ENCODE data around the gene GPC1.

GPC1 gene

DNA sequence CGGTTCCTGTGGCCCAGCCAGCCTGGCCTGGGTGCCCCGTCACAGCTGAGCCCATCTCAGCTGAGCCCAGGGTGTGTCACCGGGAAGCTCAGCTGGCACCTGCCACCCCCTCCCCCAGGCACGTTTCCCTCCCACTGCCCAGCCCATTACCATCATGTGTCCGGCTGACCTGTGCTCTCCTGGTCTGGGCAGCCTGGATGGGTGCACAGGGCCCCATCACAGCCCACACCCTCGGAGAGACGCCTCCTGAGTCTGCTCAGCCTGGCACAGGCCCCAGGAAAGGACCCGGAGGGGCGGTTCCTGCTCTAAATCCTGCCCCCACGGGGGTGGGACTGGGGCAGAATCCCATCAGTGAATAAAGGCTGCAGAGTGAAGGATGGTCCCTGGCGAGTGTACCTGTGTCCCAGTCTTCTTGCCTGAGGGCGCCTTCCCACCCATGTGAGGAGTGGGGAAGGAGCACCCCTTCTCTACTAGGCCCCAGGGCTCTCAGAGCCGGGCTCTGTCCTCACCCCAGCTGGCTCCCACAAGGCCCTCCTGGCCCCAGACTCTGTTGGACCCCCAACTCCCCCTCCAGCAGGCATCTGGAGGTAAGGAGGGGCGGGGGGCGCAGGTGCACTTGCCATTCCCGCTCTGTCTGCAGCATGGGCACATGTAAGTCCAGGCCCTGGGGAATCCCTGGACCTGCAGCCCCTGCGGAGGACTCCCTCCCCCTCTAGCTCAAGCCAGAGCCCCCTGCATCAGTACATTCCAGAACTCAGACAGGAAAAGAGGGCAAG is 21.2 kb downstream of the GPC1 start:
- no peak for DNase-seq (ENCODE audit: low read depth in 3 of 3)

DNA sequence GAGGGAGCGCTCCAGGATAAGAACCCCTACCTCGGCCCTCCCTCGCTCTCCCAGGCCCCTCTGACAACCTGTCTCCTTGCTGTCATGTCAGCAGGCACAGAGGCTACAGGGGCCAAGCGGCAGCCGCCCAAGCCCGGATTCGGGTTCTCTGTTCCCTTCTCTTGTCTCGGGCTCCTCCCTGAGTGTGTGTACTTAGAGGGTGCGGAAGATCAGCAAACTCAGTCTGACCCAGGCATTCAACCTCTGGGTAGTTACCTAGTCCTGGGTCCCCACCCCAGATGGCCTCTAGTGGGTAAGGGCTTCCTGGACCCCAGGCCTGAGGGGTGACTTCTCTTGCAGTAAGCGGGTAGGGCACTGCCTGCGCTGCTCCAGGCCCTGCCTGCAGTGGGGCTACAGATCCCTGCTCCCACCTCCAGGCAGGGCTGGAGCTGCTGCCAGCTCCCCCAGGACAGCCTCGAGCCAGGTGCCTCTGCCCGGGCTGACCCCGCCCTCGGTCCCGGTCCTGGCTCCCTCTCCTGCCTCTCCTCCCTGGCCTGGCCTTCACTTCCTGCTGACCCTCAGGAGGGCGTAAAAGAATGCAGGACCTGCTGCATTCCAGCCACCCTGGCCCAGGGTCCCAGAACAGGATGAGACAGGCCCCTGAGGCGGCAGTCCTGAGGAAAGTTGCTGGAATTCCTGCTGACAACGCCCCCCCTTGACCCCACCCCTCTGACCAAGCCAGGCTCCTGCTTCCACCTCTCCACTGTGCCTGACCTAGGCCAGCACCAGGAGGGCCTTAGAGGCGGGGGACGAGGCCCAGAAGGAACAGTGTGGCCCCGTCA is 22.0 kb downstream of the GPC1 start:
- no peak for DNase-seq (ENCODE audit: low read depth in 3 of 3)

DNA sequence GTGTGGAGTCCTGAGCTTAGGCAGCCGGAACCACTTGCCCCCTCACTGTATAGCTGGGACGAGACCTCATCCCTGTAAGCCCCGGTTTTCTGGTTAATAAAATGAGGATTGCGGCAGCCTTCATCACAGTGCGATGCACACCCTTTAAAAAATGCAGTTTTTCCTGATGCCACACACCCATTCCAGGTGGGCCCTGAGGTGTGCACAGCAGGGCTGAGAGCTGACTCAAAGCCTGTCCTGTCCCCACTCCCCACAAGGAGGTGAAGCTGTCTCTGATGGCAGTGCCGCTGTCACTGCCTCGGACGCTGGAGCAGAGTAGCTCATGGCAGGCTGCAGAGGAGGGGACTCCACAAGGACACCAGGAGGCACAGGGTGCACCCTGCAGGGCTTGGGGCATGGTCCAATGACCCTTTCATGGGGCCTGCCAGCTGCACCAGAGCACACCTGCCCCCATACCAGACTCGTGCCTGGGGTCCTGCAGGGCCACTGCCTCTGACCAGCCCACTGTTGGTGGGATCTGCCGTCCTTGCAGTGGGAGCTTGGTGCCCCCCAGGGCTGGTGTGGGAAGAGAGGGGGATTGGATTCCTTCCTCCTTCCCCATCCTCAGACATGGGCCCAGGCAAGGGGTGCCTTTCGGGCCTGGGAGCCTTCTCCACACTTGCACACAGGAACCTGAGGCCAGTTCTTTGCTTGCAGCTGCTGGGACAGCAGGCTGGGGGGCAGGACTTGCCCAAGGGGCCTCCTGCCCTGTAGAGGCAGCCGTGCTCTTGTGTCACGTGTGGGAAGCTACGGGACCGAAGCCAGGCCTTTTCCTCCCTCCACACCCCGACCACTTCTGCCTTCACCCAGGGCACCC is 22.8 kb downstream of the GPC1 start:
- DNase-seq (ENCODE audit: low read depth in 3 of 3): no peak

DNA sequence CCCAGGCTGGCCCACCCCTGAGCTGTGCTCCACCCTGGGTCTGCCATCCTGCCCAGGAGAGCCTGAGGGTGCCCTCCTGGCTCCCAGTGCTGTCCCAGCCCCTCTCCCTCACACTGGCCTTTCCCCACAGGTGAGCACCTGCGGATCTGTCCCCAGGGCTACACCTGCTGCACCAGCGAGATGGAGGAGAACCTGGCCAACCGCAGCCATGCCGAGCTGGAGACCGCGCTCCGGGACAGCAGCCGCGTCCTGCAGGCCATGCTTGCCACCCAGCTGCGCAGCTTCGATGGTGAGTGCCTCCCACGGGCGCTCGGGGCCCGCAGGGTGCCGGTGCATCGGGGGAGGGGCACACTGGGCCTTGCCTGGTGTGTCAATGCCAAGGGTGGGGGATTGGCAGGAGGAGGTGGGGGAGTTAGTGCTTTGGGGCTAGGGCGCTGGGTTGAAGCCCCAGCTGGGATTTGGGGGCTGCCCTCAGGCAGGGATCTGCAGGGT is 23.5 kb downstream of the GPC1 start:
- no peak for DNase-seq (ENCODE audit: low read depth in 3 of 3)

DNA sequence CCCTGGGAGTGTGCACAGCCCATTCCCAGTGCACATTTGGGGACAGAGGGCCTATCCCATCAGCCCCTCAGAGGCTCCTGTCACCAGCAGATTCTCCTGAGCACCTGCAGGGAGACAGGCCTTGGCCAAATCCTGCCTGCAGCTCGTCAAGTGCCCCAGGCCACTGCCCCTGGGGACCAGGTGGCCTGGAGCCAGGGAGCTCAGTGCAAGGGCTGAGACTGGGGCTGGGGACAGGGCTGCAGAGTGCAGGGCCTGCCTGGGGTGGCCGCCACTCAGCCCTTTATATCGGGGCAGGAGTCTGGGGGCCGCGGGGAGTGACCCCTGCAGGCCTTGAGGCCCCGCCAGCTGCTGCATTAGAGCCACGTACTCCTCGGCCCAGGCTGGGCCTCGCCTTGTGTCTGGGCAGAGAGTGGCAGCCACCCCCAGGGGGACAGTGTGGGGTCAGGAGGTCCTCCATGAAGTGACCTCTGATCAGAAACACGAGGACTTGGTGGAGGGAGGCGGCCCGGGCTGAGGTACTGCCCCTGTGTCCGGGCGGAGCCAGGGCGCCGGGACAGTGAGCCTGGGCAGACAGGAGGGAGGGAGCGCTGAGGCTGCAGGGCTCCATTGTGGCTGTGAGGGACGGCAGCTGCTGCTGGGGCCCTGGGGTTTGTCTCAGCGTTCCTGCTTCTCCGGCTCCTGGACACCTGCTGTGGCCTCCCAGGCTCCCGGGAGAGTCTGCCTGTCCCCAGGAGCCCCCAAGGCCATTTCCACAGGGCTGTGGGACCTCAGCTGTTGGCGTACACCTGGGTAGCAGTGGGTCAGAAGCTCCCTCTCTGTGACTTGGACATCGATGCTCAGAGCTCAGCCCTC is 24.2 kb downstream of the GPC1 start:
- no peak for DNase-seq (ENCODE audit: low read depth in 3 of 3)

DNA sequence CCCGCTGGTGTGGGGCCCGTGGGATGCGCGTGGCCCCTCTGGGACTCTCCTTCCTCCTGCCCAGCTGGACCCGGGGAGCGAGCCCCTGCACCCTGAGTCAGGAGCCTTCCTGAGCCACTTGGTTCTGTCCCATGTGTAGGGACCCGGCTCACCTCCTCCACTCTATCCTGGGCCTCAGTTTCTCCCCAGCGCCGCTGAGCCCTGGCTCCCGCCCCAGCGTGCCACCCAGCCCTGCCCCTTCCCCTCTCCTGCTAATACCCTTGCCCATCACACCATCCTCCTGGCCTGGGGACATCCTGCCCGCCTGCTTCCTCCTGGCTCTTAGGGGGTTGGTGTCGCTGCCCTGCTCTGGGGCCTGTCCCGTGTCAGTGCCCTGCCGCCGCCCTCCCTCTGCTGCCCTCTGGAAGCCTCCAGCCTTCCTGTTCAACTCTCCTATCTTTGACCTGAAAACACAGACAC is 24.8 kb downstream of the GPC1 start:
- DNase-seq (ENCODE audit: low read depth in 3 of 3): no peak

DNA sequence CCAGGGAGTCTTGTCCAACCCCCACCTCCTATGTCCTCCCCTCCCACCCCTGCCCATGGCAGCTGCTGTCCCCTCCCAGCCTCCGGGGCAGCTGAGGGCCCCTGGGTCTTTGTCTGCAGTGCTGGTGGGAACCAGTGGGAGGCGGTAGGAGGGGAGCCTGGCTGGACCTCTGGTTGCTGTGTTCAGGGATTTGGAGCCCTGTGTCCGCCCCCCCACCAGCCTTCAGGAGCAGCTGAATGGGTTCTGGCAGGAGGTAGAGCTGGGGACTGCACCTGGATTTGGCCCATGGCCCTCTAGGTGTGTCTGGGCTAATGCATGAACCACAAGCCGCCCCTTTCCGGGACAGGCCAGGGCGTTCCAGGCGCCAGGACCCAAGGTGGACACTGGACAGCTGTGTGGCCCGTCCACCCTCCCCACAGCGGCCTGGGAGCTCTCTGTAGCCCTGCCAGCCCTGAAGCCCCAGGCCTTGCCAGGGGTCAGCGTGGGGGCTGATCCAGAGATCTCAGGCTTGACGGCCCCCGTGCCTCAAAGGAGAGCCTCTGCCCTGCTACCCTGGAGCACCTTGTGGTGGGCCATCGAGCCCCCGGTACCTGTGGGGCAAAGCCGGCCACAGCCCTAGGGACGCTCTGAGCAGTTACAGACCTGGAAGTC is 25.4 kb downstream of the GPC1 start:
- DNase-seq (ENCODE audit: low read depth in 3 of 3): no peak

DNA sequence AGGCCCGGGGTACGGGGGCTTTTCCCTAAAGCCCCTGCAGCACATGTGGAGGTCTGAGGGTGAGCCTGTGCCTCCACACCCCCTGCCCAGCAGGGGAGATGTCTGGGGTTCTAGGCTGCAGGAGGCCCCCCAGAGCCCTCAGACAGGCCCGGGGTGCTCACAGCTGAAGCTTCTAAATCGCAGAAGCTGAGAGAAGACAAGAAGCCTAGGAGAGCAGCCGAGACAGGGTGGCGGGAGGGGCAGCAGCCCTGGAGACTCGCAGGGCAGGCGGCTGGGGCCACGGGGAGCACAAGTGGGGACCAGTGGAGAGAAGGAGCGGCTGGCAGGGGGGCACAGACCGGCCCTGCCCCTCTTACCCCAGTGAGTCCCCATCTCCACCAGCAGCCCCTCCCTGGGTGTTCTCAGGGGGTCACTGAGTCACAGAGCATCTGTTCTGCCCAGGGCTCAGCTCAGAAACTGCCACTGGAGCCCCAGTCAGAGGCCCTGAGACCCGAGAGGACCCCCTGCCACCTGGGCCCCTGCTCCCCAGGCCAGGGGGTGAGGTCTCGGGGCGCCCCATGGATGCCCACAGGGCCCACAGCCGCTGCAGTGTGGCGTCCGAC is 26.1 kb downstream of the GPC1 start:
- no peak for DNase-seq (ENCODE audit: low read depth in 3 of 3)

DNA sequence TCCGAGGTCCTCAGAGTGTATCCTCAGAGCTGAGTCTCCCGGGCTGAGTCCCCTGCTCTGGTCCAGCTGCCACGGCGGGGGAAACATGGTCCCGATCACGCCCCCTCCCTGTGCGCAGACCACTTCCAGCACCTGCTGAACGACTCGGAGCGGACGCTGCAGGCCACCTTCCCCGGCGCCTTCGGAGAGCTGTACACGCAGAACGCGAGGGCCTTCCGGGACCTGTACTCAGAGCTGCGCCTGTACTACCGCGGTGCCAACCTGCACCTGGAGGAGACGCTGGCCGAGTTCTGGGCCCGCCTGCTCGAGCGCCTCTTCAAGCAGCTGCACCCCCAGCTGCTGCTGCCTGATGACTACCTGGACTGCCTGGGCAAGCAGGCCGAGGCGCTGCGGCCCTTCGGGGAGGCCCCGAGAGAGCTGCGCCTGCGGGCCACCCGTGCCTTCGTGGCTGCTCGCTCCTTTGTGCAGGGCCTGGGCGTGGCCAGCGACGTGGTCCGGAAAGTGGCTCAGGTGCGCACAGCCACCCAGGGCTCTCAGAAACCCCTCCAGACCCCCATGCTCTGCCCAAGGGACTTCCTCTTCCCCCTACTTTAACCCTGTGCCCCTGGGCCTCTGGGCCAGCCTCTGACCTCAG is 26.7 kb downstream of the GPC1 start:
- DNase-seq (ENCODE audit: low read depth in 3 of 3): no peak

DNA sequence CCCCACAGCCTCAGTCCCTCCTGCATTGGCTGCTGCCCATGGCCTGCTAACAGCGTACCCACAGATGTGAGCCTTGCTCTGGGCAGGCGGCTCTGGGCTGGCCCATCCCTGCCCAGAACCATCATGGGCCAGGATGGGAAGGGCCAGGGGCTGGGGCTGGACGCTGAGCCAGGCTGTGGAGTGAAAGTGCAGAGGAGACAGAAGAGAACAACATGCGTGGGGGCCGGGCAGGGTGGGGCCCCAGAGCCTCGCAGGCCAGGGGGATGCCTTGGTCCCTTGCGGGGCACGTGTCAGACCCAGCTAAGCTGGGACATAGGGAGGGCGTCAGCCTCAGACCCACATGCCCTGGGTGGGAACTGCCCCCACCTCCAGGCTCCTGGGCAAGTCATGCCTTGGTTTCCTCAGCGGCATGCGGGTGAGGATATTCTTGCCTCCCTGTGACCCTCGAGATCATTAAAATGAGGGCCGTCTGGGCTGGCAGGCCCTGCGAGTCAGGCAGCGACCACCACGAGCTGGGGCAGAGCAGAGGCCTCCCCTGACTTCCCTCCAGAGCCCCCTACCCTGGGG is 27.3 kb downstream of the GPC1 start:
- DNase-seq (ENCODE audit: low read depth in 3 of 3): no peak

DNA sequence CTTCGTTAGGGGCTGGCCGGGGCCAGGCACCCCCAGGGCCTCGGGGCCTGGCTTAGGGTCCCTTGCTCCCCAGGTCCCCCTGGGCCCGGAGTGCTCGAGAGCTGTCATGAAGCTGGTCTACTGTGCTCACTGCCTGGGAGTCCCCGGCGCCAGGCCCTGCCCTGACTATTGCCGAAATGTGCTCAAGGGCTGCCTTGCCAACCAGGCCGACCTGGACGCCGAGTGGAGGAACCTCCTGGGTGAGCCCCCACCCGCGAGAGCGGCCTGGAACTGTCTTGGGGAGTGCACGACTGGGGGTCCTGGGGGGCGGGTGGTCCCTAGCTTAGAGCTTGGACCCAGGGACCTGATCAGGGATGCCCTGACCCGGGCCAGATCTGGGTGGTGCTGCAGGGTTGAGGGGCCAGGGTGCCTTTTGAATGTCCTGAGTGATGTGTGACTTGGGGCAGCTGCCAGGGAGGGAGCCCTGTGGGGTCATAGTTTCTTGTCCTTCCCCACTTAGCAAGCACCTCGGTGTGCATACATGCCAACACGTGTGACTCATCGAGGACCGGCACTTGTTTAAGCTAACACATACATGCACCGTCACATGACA is 27.9 kb downstream of the GPC1 start:
- DNase-seq (ENCODE audit: low read depth in 3 of 3): no peak

DNA sequence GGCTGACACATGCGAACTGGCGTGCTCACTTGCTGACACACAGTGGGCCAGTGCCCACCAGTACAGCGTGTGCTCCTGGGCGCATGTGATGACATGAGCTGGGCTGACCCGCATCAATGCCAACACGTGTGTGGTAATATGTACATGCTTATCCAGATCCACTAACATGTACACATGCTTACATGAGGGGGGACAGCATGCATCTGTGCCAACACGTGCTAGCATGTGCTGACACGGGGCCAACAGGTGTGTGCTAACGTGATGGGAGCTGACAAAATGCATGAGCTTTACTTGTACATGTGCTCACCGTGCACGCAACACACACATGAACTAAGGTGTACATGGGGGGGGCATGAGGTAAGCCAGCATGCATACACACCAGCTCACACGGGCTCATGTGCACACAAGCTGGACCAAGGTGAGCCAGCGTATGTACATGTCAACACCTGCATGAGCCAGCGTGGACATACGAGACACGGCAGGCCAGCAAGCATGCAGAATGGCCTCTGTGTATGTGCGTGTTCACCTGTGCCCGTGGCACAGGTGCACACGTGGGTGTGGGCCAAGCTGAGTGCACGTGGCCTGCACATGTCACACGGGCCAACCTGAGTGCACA is 28.5 kb downstream of the GPC1 start:
- DNase-seq (ENCODE audit: low read depth in 3 of 3): no peak

DNA sequence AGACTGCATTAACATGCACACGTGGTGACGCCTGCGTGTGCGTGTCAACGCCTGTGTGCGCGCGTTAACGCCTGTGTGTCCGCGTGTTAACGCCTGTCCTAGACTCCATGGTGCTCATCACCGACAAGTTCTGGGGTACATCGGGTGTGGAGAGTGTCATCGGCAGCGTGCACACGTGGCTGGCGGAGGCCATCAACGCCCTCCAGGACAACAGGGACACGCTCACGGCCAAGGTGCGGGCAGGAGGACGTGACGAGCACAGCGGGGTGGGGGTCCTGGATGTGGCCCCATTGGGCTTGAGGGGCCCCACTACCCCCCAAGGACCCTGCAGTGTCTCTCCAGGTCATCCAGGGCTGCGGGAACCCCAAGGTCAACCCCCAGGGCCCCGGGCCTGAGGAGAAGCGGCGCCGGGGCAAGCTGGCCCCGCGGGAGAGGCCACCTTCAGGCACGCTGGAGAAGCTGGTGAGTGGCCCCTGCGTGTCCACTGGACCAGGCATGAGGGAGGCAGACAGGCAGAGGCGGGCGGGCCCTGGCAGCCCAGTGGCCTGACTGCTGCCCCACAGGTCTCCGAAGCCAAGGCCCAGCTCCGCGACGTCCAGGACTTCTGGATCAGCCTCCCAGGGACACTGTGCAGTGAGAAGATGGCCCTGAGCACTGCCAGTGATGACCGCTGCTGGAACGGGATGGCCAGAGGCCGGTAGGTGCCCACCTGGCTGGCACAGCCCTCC is 29.2 kb downstream of the GPC1 start:
- DNase-seq (ENCODE audit: low read depth in 3 of 3): no peak

DNA sequence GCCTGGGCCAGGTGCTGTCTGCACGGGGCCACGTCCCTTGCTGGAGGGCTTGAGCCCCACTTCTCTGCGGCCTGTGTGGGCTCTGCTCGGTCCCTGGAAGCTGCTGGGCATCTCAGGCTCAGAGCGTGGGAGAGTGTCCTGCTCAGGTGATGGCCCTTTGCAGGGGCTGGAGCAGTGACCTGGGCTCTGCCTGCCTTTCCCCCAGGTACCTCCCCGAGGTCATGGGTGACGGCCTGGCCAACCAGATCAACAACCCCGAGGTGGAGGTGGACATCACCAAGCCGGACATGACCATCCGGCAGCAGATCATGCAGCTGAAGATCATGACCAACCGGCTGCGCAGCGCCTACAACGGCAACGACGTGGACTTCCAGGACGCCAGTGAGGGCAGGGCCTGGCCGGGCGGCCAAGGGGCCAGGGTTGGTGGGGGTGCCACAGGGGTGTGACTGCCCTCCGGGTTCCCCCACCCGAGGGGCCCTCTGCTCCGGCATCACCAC is 29.9 kb downstream of the GPC1 start:
- DNase-seq (ENCODE audit: low read depth in 3 of 3): no peak

DNA sequence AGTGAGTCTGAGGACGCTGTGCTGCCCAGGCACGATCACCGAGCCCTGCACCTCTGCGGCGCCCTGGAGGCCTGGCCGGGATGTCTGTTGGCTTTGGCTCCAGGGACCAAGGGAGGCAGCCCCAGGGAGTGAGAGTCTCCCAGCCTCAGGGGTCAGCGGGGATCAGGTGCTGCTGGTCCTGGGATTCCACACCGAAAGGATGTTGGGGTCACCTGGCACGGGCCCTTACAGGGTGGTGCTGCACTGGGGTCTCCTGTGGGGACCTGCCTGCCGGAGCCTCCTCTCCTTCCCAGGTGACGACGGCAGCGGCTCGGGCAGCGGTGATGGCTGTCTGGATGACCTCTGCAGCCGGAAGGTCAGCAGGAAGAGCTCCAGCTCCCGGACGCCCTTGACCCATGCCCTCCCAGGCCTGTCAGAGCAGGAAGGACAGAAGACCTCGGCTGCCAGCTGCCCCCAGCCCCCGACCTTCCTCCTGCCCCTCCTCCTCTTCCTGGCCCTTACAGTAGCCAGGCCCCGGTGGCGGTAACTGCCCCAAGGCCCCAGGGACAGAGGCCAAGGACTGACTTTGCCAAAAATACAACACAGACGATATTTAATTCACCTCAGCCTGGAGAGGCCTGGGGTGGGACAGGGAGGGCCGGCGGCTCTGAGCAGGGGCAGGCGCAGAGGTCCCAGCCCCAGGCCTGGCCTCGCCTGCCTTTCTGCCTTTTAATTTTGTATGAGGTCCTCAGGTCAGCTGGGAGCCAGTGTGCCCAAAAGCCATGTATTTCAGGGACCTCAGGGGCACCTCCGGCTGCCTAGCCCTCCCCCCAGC is 30.5 kb downstream of the GPC1 start:
- DNase-seq (ENCODE audit: low read depth in 3 of 3): no peak

DNA sequence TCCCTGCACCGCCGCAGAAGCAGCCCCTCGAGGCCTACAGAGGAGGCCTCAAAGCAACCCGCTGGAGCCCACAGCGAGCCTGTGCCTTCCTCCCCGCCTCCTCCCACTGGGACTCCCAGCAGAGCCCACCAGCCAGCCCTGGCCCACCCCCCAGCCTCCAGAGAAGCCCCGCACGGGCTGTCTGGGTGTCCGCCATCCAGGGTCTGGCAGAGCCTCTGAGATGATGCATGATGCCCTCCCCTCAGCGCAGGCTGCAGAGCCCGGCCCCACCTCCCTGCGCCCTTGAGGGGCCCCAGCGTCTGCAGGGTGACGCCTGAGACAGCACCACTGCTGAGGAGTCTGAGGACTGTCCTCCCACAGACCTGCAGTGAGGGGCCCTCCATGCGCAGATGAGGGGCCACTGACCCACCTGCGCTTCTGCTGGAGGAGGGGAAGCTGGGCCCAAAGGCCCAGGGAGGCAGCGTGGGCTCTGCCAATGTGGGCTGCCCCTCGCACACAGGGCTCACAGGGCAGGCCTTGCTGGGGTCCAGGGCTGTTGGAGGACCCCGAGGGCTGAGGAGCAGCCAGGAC is 31.2 kb downstream of the GPC1 start:
- DNase-seq (ENCODE audit: low read depth in 3 of 3): no peak
